A673 (cell line): ENCODE results near the gene FOXK1.

ENCODE experiments used
- EZH2 ChIP-seq: fragments of 200-600 bp; sonication (generic); IDR thresholded peaks from 2 replicates; pipeline ENCODE4 v1.6.1; 2017; ENCODE audit warnings: borderline replicate concordance, low read depth, mild to moderate bottlenecking, mixed read lengths, antibody characterized with exemption, low read length; ENCODE audit not compliant: poor library complexity, severe bottlenecking
- TF ChIP-seq, protein P1 (sequence below): fragments of 300-800, 200-600 bp; sonication (generic); conservative IDR thresholded peaks from 2 replicates; pipeline ENCODE4 v1.5.1; 2017; ENCODE audit warnings: low read depth, mild to moderate bottlenecking, antibody characterized with exemption, low read length, moderate library complexity, mixed read lengths

DNA sequence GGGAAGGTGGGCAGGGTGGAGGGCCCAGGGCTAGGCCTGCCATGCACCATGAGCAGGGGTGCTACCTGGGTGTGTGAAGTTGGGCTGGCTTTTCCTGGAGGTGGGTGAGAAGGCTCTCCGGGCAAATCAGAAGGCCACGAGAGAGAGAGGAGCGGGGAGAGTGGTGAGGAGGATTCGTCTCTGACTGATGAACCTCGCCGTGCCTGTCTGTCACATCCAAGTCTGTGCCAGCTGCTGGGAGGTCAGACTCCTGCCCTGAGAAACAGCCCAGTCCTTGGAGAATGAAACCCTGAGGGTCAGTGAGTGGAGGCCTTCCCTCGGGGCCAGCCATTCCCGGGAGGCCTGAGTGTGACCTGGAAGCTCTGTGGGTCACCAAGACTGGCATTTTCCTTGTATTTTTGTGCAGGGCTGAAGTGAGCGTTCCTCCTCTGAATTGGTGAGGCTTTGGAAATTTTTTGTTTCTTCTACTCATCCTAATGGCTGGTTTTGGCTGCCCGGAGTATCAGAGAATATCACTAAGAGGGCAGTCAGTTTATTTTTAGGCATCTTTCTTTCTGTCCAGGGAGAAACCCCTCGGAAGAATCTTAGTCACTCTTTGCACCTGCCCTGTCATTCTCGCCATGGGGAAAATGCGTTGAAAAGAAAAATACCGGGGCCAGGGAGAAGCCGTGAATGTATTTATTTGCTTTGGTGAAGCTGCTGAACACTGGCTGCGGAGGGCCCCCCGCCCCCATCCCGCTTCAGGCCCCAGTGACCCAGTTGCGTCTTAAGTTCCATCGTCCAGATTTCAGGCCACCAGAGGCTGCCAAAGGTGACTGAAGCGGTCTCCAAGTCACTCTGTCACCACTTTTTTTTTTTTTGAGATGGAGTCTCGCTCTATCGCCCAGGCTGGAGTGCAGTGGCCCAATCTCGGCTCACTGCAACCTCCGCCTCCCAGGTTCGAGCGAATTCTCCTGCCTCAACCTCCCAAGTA lies 86.8 kb downstream of the FOXK1 start:
- TF ChIP-seq, protein P1, sequence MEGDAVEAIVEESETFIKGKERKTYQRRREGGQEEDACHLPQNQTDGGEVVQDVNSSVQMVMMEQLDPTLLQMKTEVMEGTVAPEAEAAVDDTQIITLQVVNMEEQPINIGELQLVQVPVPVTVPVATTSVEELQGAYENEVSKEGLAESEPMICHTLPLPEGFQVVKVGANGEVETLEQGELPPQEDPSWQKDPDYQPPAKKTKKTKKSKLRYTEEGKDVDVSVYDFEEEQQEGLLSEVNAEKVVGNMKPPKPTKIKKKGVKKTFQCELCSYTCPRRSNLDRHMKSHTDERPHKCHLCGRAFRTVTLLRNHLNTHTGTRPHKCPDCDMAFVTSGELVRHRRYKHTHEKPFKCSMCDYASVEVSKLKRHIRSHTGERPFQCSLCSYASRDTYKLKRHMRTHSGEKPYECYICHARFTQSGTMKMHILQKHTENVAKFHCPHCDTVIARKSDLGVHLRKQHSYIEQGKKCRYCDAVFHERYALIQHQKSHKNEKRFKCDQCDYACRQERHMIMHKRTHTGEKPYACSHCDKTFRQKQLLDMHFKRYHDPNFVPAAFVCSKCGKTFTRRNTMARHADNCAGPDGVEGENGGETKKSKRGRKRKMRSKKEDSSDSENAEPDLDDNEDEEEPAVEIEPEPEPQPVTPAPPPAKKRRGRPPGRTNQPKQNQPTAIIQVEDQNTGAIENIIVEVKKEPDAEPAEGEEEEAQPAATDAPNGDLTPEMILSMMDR: no peak
- no peak for TF ChIP-seq EZH2
